Adrenal gland (tissue), 12 donors: ENCODE measurements around the gene SETBP1. TPM values are rescaled to one million over a fixed set of nuclear protein-coding genes. Genes with fewer than 3 reads are reported as not detected.
A peak's percentile ranks its signal among the peaks of the same experiment; 100 is the strongest.

Source experiments
- DNase-seq, 7 donors: peaks; one replicate each; pipeline ENCODE4 v3.0.0-alpha.2; 2019 to 2020
- H3K27ac ChIP-seq, 5 donors: fragments of 200-600 bp; sonication (generic) in 4 of 5; 1 replicate in 3 of 5; 2 replicates in 2 of 5; pipeline versions ENCODE4 v1.5.1 to v1.8.0; 2016 to 2020; ENCODE audit warnings: mild to moderate bottlenecking in 1 of 5
- H3K27me3 ChIP-seq: fragments of 200-600 bp; 2 replicates; pipeline ENCODE4 v1.8.0; 2021
- H3K36me3 ChIP-seq, 2 donors: fragments of 200-600 bp; replicated peaks in 1 of 2; 1 replicate in 1 of 2; 2 replicates in 1 of 2; pipeline versions ENCODE4 v1.5.1 to v1.8.0; 2018 to 2022
- H3K4me1 ChIP-seq, 2 donors: fragments of 200-600 bp; replicated peaks in 1 of 2; 1 replicate in 1 of 2; 2 replicates in 1 of 2; pipeline versions ENCODE4 v1.5.1 to v1.8.0; 2018 to 2021
- H3K4me3 ChIP-seq, 4 donors: fragments of 200-600 bp; sonication (generic) in 3 of 4; one replicate each; pipeline ENCODE4 v1.5.1; 2016 to 2018
- H3K9me3 ChIP-seq, 3 donors: fragments of 200-600 bp; sonication (generic) in 1 of 3; replicated peaks in 1 of 3; 1 replicate in 2 of 3; 2 replicates in 1 of 3; pipeline versions ENCODE4 v1.5.1 to v1.8.0; 2016 to 2021
- CTCF ChIP-seq, 6 experiments: fragments of 450-650 bp in 4 of 6; fragments of 200-600 bp in 2 of 6; sonication (generic) in 1 of 6; IDR thresholded peaks; 1 replicate in 5 of 6; 2 replicates in 1 of 6; pipeline versions ENCODE4 v1.5.1 to v1.8.0; 2016 to 2021; ENCODE audit warnings: antibody characterized with exemption in 6 of 6, mild to moderate bottlenecking in 2 of 6, moderate library complexity in 1 of 6
- POLR2A ChIP-seq, 2 donors: fragments of 450-650 bp; IDR thresholded peaks; one replicate each; pipeline ENCODE4 v1.6.1; 2017; ENCODE audit warnings: antibody characterized with exemption in 2 of 2, mild to moderate bottlenecking in 2 of 2, moderate library complexity in 1 of 2
- WGBS, 4 donors: extraction: QIAGEN DNeasy Blood & Tissue Kit in 2 of 4; methylation state at CpG; one replicate each; pipeline versions ENCODE4 v1.1.5 to v1.1.7; 2013 to 2017; 5-methylcytosine and 5-hydroxymethylcytosine counted together
- intact Hi-C, 2 donors: fragments of 100-400 bp; cut with DNase I; formaldehyde crosslinking; loops; one replicate each; pipeline versions ENCODE4 v1.14.1 to v1.15.0; 2022 to 2023
- polyA plus RNA-seq, 3 donors: library from polyadenylated mRNA; stranded (reverse); fragments of 200-250 nt in 2 of 3; fragments of 350-450 nt in 1 of 3; fragmentation: Illumina TruSeq in 1 of 3; extraction: RNeasy Lipid Tissue Mini Kit (QIAGEN cat#74804) in 1 of 3; gene quantifications; one replicate each; pipeline ENCODE4 v1.2.3, GENCODE V29; 2013 to 2014
- total RNA-seq, 9 donors: library from RNA; depleted of rRNA in 4 of 9; stranded (reverse); fragments of >200 nt in 4 of 9; fragments of 120-200 nt in 1 of 9; fragmentation: NEBNext Ultra II Directional in 1 of 9; extraction: Animal tissue kit (Norgen Biotek cat#: 25700) in 1 of 9; gene quantifications; one replicate each; pipeline versions ENCODE4 v1.1.0 to v1.2.4, GENCODE V29; 2013 to 2023
- donor health status: healthy with polysubstance abuse.
- donor health status: Bipolar disorder and iron deficiency.
- donor health status: DM: yes; HTN: yes; CAD: no.
- donor health status: DM: no; HTN: no; CAD: no.
- donor health status: DM: no; HTN: no; CAD: no.
- donor health status: DM: yes; HTN: yes; CAD: no.

Gene SETBP1
- total and polyA plus RNA-seq, 12 donors = 1.2 to 18.0 (median 9.4) TPM

- no peak overlapping the region for H3K4me3 ChIP-seq
- H3K27ac ChIP-seq = no peak overlapping the region
- DNase-seq = no peak
- H3K27me3 ChIP-seq = no peaks in the 10 kb centered on the region
- H3K36me3 ChIP-seq = no peaks in the 10 kb centered on the region
- TF ChIP-seq POLR2A (IDR thresholded peaks at IDR 0.05) (no peak), CTCF (IDR thresholded peaks at IDR 0.05) (no peak)
- H3K4me1 ChIP-seq = peaks cover 0 to 12% of the 10 kb centered on the region in 2 donors
- no peaks in the 10 kb centered on the region for H3K9me3 ChIP-seq
- intact Hi-C loops = no loop called here
- WGBS, 4 donors = 78 to 83% (median 80%) methylated on average over 2 of the region's 2 CpGs
Measured at GRCh38 chr18:44801781-44802180, 121.1 kb downstream of the SETBP1 start.

GRCh38 chr18:44802508-44802907 lies 121.8 kb downstream of the SETBP1 start:
- 78 to 87% (median 82%) methylated on average over 3 of the region's 3 CpGs for WGBS, 4 donors
- H3K4me1 ChIP-seq = peaks cover 0 to 12% of the 10 kb centered on the region in 2 donors
- TF ChIP-seq POLR2A (IDR thresholded peaks at IDR 0.05) (no peak), CTCF (IDR thresholded peaks at IDR 0.05) (no peak)
- no peak overlapping the region for H3K4me3 ChIP-seq
- H3K36me3 ChIP-seq = no peaks in the 10 kb centered on the region
- H3K27ac ChIP-seq = peak overlapping the region in 2 of 5 donors; percentile 62 to 76
- no peak for DNase-seq
- intact Hi-C loops = no loop called here
- H3K27me3 ChIP-seq = no peaks in the 10 kb centered on the region
- H3K9me3 ChIP-seq = no peaks in the 10 kb centered on the region

GRCh38 chr18:44803019-44803650 lies 122.4 kb downstream of the SETBP1 start:
- Histone ChIP-seq H3K27me3 (no peaks in the 10 kb centered on the region), H3K27ac (peak overlapping the region in 2 of 5 donors; percentile 62 to 76), H3K4me1 (peaks cover 0 to 12% of the 10 kb centered on the region in 2 donors), H3K9me3 (no peaks in the 10 kb centered on the region), H3K4me3 (no peak overlapping the region), H3K36me3 (no peaks in the 10 kb centered on the region)
- peak in 1 of 7 donors; percentile 8 for DNase-seq
- TF ChIP-seq CTCF (IDR thresholded peaks at IDR 0.05) = no peak
- TF ChIP-seq POLR2A (IDR thresholded peaks at IDR 0.05) = no peak
- intact Hi-C loops = no loop called here
- WGBS, 4 donors = 51 to 65% (median 58%) methylated on average over 7 of the region's 7 CpGs

GRCh38 chr18:44804033-44804432 lies 123.3 kb downstream of the SETBP1 start:
- intact Hi-C loops = no loop called here
- H3K27ac ChIP-seq = peak overlapping the region in 1 of 5 donors; percentile 46
- H3K27me3 ChIP-seq = no peaks in the 10 kb centered on the region
- H3K4me3 ChIP-seq = no peak overlapping the region
- WGBS, 4 donors = 75 to 81% (median 79%) methylated on average over 2 of the region's 2 CpGs
- peaks cover 0 to 12% of the 10 kb centered on the region in 2 donors for H3K4me1 ChIP-seq
- DNase-seq = no peak
- no peaks in the 10 kb centered on the region for H3K9me3 ChIP-seq
- no peak for TF ChIP-seq CTCF (IDR thresholded peaks at IDR 0.05)
- no peak for TF ChIP-seq POLR2A (IDR thresholded peaks at IDR 0.05)
- H3K36me3 ChIP-seq = no peaks in the 10 kb centered on the region
